ENCODE data around the gene STK17A.

GRCh38 chr7:43626695-43627094 is 43.8 kb downstream of the STK17A start:
- TF ChIP-seq POU6F1 (CRISPR knock-in tag; IDR thresholded peaks at IDR 0.05; ENCODE audit: borderline replicate concordance, low read depth) (no peak), RARB (CRISPR knock-in tag; IDR thresholded peaks at IDR 0.05) (no peak), ZFP3 (CRISPR knock-in tag; IDR thresholded peaks at IDR 0.05) (no peak), ZFP30 (CRISPR knock-in tag; IDR thresholded peaks at IDR 0.05) (no peak), ARNTL (CRISPR knock-in tag; IDR thresholded peaks at IDR 0.05; ENCODE audit: borderline replicate concordance, low read depth) (no peak), PATZ1 (CRISPR knock-in tag; IDR thresholded peaks at IDR 0.05; ENCODE audit: borderline replicate concordance) (no peak), CREB5 (CRISPR knock-in tag; IDR thresholded peaks at IDR 0.05; ENCODE audit: low read depth) (no peak), OSR1 (CRISPR knock-in tag; IDR thresholded peaks at IDR 0.05) (no peak)

Measured in SK-N-SH treated with all-trans-retinoic acid at 6 μM for 48 hours (cell line).